H1 (cell line): Measurements from ENCODE around the gene FAM169A. TPM values are rescaled to one million over a fixed set of nuclear protein-coding genes. Genes with fewer than 3 reads are reported as not detected.
A peak's percentile ranks its signal among the peaks of the same experiment; 100 is the strongest.

ENCODE experiments used
- CTCF ChIA-PET: fragments of 300-600 bp; sonication (Branson Sonifier 250); formaldehyde crosslinking; loops from one replicate; lab custom pipeline; 2021; ENCODE audit not compliant: partially characterized antibody; lab: Charles Lee
- POLR2A ChIA-PET: fragments of 300-600 bp; sonication (Branson Sonifier 250); formaldehyde crosslinking; loops from one replicate; lab custom pipeline; 2021; ENCODE audit warnings: inconsistent platforms; ENCODE audit not compliant: partially characterized antibody; lab: Charles Lee
- DNase-seq, 2 experiments: peaks; one replicate each; pipeline versions ENCODE4 v3.0.0 to v3.0.0-alpha.2; 2010 to 2022; ENCODE audit warnings: low spot score in 2 of 2, low read depth in 1 of 2, mixed read lengths in 1 of 2
- FAIRE-seq: peaks from 2 replicates; lab custom pipeline; 2011; peaks lifted over from hg19 to GRCh38; lab: Jason Lieb, UNC
- H2AFZ ChIP-seq: 2 replicates; pipeline ENCODE4 v1.8.1; 2012; ENCODE audit warnings: low read length, inconsistent platforms
- H2AK5ac ChIP-seq: 2 replicates; pipeline ENCODE4 v1.6.1; 2013; ENCODE audit warnings: low read depth, low read length
- H2BK120ac ChIP-seq: replicated peaks from 2 replicates; pipeline ENCODE3; 2013; ENCODE audit warnings: low read depth, low read length, inconsistent platforms
- H2BK12ac ChIP-seq: 2 replicates; pipeline ENCODE4 v1.6.1; 2013; ENCODE audit warnings: low read depth, low read length
- H2BK15ac ChIP-seq: 2 replicates; pipeline ENCODE4 v1.6.1; 2013; ENCODE audit warnings: low read length
- H2BK20ac ChIP-seq: 2 replicates; pipeline ENCODE4 v1.6.1; 2013; ENCODE audit warnings: low read length
- H2BK5ac ChIP-seq: 2 replicates; pipeline ENCODE4 v1.6.1; 2013; ENCODE audit warnings: low read depth, low read length
- H3K14ac ChIP-seq: 2 replicates; pipeline ENCODE4 v1.6.1; 2013; ENCODE audit warnings: inconsistent platforms; ENCODE audit not compliant: insufficient read length
- H3K18ac ChIP-seq: 2 replicates; pipeline ENCODE4 v1.6.1; 2013; ENCODE audit warnings: low read length; ENCODE audit errors: extremely low read depth
- H3K23ac ChIP-seq: 2 replicates; pipeline ENCODE4 v1.6.1; 2013; ENCODE audit warnings: inconsistent platforms; ENCODE audit not compliant: insufficient read length
- H3K23me2 ChIP-seq: 2 replicates; pipeline ENCODE4 v1.6.1; 2013; ENCODE audit warnings: low read depth, low read length
- H3K27ac ChIP-seq: 2 replicates; pipeline ENCODE4 v1.6.1; 2011; ENCODE audit warnings: low read depth, low read length, inconsistent platforms
- H3K27me3 ChIP-seq, 4 experiments: replicated peaks in 1 of 4; 1 replicate in 1 of 4; 2 replicates in 3 of 4; pipeline versions ENCODE4 v1.6.1 to v1.8.1; 2011 to 2013; ENCODE audit warnings: low read length in 3 of 4, mild to moderate bottlenecking in 3 of 4, inconsistent platforms in 2 of 4, mixed read lengths in 2 of 4, moderate library complexity in 1 of 4; ENCODE audit not compliant: control insufficient read depth in 3 of 4, insufficient read depth in 3 of 4; ENCODE audit errors: extremely low read depth in 1 of 4
- H3K36me3 ChIP-seq, 4 experiments: 2 replicates each; pipeline versions ENCODE4 v1.6.1 to v1.8.1; 2011 to 2013; ENCODE audit warnings: mild to moderate bottlenecking in 4 of 4, low read length in 3 of 4, moderate library complexity in 2 of 4, control low read depth in 1 of 4, inconsistent platforms in 1 of 4; ENCODE audit not compliant: insufficient read depth in 4 of 4, control insufficient read depth in 2 of 4
- H3K4ac ChIP-seq: replicated peaks from 2 replicates; pipeline ENCODE3; 2013; ENCODE audit warnings: low read length, low read depth, mixed read lengths, inconsistent platforms; ENCODE audit not compliant: insufficient read length
- H3K4me1 ChIP-seq, 4 experiments: replicated peaks in 1 of 4; 1 replicate in 1 of 4; 2 replicates in 3 of 4; pipeline versions ENCODE4 v1.6.1 to v1.8.1; 2011 to 2013; ENCODE audit warnings: low read length in 3 of 4, inconsistent platforms in 2 of 4, mixed read lengths in 1 of 4; ENCODE audit not compliant: insufficient read depth in 4 of 4, control insufficient read depth in 3 of 4
- H3K4me2 ChIP-seq, 2 experiments: 2 replicates each; pipeline versions ENCODE4 v1.6.1 to v1.8.1; 2011 to 2013; ENCODE audit warnings: low read depth in 2 of 2, low read length in 2 of 2, control low read depth in 1 of 2, inconsistent platforms in 1 of 2, mild to moderate bottlenecking in 1 of 2; ENCODE audit not compliant: insufficient read depth in 1 of 2
- H3K4me3 ChIP-seq, 4 experiments: fragments of 200-600, 300-600 bp in 1 of 4; sonication (generic), shearing (Covaris generic), sonication (Bioruptor Twin) in 1 of 4; 2 replicates each; pipeline versions ENCODE4 v1.5.1 to v1.8.1; 2011 to 2016; ENCODE audit warnings: low read length in 4 of 4, low read depth in 3 of 4, control low read depth in 2 of 4, inconsistent platforms in 2 of 4, mild to moderate bottlenecking in 2 of 4, mixed read lengths in 1 of 4, moderate library complexity in 1 of 4; ENCODE audit not compliant: insufficient read depth in 2 of 4; ENCODE audit errors: extremely low read depth in 1 of 4
- H3K56ac ChIP-seq: replicated peaks from 2 replicates; pipeline ENCODE3; 2013; ENCODE audit warnings: low read depth, mild to moderate bottlenecking, mixed read lengths, low read length, inconsistent platforms; ENCODE audit not compliant: insufficient read length
- H3K79me1 ChIP-seq: 2 replicates; pipeline ENCODE4 v1.6.1; 2013; ENCODE audit warnings: low read depth, low read length, control low read depth
- H3K79me2 ChIP-seq, 2 experiments: 2 replicates each; pipeline versions ENCODE4 v1.6.1 to v1.8.1; 2012 to 2013; ENCODE audit warnings: low read length in 2 of 2, mild to moderate bottlenecking in 2 of 2, inconsistent platforms in 1 of 2; ENCODE audit not compliant: insufficient read depth in 2 of 2, control insufficient read depth in 1 of 2
- H3K9ac ChIP-seq, 4 experiments: replicated peaks in 1 of 4; 1 replicate in 1 of 4; 2 replicates in 3 of 4; pipeline versions ENCODE4 v1.6.1 to v1.8.1; 2011 to 2013; ENCODE audit warnings: low read depth in 3 of 4, low read length in 3 of 4, control low read depth in 2 of 4, mild to moderate bottlenecking in 2 of 4, moderate library complexity in 2 of 4, inconsistent platforms in 1 of 4; ENCODE audit errors: extremely low read depth in 1 of 4
- H3K9me3 ChIP-seq, 2 experiments: 2 replicates each; pipeline versions ENCODE4 v1.6.1 to v1.8.1; 2012 to 2013; ENCODE audit warnings: mild to moderate bottlenecking in 2 of 2, moderate library complexity in 2 of 2, control low read depth in 1 of 2, inconsistent platforms in 1 of 2, low read depth in 1 of 2, low read length in 1 of 2, mixed read lengths in 1 of 2; ENCODE audit not compliant: insufficient read depth in 2 of 2
- H4K20me1 ChIP-seq, 2 experiments: replicated peaks in 1 of 2; 2 replicates each; pipeline versions ENCODE3 to v1.8.1; 2011 to 2013; ENCODE audit warnings: inconsistent platforms in 2 of 2, low read length in 2 of 2, mild to moderate bottlenecking in 1 of 2; ENCODE audit not compliant: insufficient read depth in 2 of 2, control insufficient read depth in 1 of 2
- H4K5ac ChIP-seq: 2 replicates; pipeline ENCODE4 v1.6.1; 2013; ENCODE audit warnings: low read length, low read depth, mixed read lengths, inconsistent platforms; ENCODE audit not compliant: insufficient read length
- H4K8ac ChIP-seq: 2 replicates; pipeline ENCODE4 v1.8.0; 2013; ENCODE audit warnings: mild to moderate bottlenecking, moderate library complexity, low read length, inconsistent platforms; ENCODE audit not compliant: insufficient read depth; ENCODE audit errors: extremely low read depth
- H4K91ac ChIP-seq: replicated peaks from 2 replicates; pipeline ENCODE3; 2013; ENCODE audit warnings: low read length, mixed read lengths, inconsistent platforms; ENCODE audit not compliant: insufficient read length
- BCL11A ChIP-seq, 2 experiments: IDR thresholded peaks; one replicate each; pipeline ENCODE4 v1.6.1; 2011; ENCODE audit warnings: low read depth in 2 of 2, low read length in 2 of 2, mild to moderate bottlenecking in 2 of 2
- JUND ChIP-seq: IDR thresholded peaks from 2 replicates; pipeline ENCODE4 v1.6.1; 2011; ENCODE audit warnings: mild to moderate bottlenecking, improper control_type of control experiment, low read length
- POU5F1 ChIP-seq: IDR thresholded peaks from 2 replicates; pipeline ENCODE4 v1.6.1; 2011; ENCODE audit warnings: low read depth, mild to moderate bottlenecking, low read length, moderate library complexity
- SP2 ChIP-seq: IDR thresholded peaks from 2 replicates; pipeline ENCODE4 v1.6.1; 2012; ENCODE audit warnings: mild to moderate bottlenecking, low read length, inconsistent platforms
- SP4 ChIP-seq: IDR thresholded peaks from 2 replicates; pipeline ENCODE4 v1.6.1; 2012; ENCODE audit warnings: low read length, inconsistent platforms
- SRF ChIP-seq: IDR thresholded peaks from 2 replicates; pipeline ENCODE4 v1.6.1; 2011; ENCODE audit warnings: mild to moderate bottlenecking, low read depth, low read length, moderate library complexity
- TAF1 ChIP-seq: IDR thresholded peaks from 2 replicates; pipeline ENCODE4 v1.6.1; 2011; ENCODE audit warnings: mild to moderate bottlenecking, low read depth, low read length
- YY1 ChIP-seq: IDR thresholded peaks from 2 replicates; pipeline ENCODE4 v1.6.1; 2011; ENCODE audit warnings: low read depth, mild to moderate bottlenecking, low read length
- WGBS, 2 experiments: shearing (Covaris generic) in 1 of 2; methylation state at CpG; one replicate each; pipeline versions ENCODE4 v1.1.6 to v1.1.7; 2013 to 2015; ENCODE audit warnings: low lambda C conversion rate in 2 of 2, mixed read lengths in 2 of 2, inconsistent platforms in 1 of 2, low coverage in 1 of 2, missing lambda C conversion rate in 1 of 2; ENCODE audit not compliant: insufficient replicate concordance in 2 of 2, insufficient coverage in 1 of 2, insufficient read length in 1 of 2; ENCODE audit errors: extremely low coverage in 1 of 2, missing lambda C conversion rate in 1 of 2; 5-methylcytosine and 5-hydroxymethylcytosine counted together
- polyA plus RNA-seq, 7 experiments: library from polyadenylated mRNA; depleted of rRNA in 3 of 7; stranded (reverse) in 5 of 7; unstranded in 2 of 7; fragments of >200 nt in 5 of 7; fragments of 200-250 nt in 2 of 7; gene quantifications; 1 replicate in 5 of 7; 2 replicates in 1 of 7; 4 replicates in 1 of 7; pipeline versions ENCODE4 v1.2.1 to v1.2.3, GENCODE V29; 2011 to 2013; ENCODE audit warnings: missing spikeins in 2 of 7, mixed read lengths in 2 of 7
- total RNA-seq: library from RNA; stranded (reverse); fragmentation: NEBNext Ultra II Directional; extraction: Animal tissue kit (Norgen Biotek cat#: 25700); gene quantifications from 2 replicates; pipeline ENCODE4 v1.2.1, GENCODE V29; 2021
- TF ChIP-seq, protein P1 (sequence below): IDR thresholded peaks from 2 replicates; pipeline ENCODE4 v1.6.1; 2012; ENCODE audit warnings: low read length, inconsistent platforms

FAM169A gene
- total and polyA plus RNA-seq, 2 of the 8 experiments (the other 6 are each of a cell fraction or from before 2014, with no cell fraction given): 12.6 to 83.1 TPM

DNA sequence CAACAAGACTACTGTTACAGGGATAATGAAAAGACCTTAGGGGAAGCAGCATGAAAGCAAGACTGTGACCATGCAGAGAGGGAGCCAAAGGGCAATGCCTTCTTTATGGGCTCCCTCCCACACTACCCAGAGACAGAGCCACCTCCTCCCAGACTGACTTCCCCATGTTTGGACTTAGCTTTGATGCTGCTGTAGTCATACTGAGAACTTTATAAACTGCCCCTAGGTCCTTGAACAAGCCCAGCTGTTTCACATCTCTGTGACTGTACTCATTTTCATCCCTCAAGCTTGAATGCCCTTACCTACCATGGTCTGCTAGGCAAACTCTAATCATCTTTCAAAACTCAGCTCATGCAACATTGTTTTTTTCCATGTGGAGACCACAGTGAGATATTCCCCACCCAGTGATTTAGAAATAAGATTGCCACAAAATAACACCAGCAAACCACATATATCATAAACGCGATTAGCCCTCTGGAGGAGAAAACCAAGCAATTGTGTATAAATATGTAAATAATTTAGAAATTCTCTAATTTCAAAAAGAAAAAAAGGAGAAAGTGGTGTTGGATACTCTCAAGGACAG, 23.4 kb upstream of the FAM169A start:
- no peak overlapping the region for H3K4me2 ChIP-seq
- H3K23me2 ChIP-seq: no peaks in the 10 kb centered on the region; the same call in 1 of the 2 replicates
- 0 out of 2 replicates have a peak overlapping the region, but pooled peaks have one; percentile 53 for H2BK20ac ChIP-seq
- H3K56ac ChIP-seq: no peak overlapping the region
- no peak overlapping the region for H3K23ac ChIP-seq
- H2BK120ac ChIP-seq: peak overlapping the region; percentile 62
- 95% methylated on average over 2 of the region's 2 CpGs; no CpG with 5 or more reads in 1 of the 2 experiments for WGBS, 2 experiments
- CTCF ChIA-PET: interaction anchor here (1.0 to 1.7 kb wide), 6 partner anchors 11 to 124 kb away, joined by 3 to 8 read pairs (median 4); no protein-coding TSS in a partner anchor
- no peak overlapping the region for H3K18ac ChIP-seq
- H3K4me3 ChIP-seq: no peak overlapping the region
- TF ChIP-seq JUND (no peak), SP2 (no peak), YY1 (no peak), BCL11A (IDR thresholded peaks at IDR 0.05; ENCODE audit: low read depth in 2 of 2, low read length in 2 of 2) (no peak), TAF1 (no peak), SRF (no peak), POU5F1 (no peak), SP4 (no peak)
- TF ChIP-seq, protein P1, sequence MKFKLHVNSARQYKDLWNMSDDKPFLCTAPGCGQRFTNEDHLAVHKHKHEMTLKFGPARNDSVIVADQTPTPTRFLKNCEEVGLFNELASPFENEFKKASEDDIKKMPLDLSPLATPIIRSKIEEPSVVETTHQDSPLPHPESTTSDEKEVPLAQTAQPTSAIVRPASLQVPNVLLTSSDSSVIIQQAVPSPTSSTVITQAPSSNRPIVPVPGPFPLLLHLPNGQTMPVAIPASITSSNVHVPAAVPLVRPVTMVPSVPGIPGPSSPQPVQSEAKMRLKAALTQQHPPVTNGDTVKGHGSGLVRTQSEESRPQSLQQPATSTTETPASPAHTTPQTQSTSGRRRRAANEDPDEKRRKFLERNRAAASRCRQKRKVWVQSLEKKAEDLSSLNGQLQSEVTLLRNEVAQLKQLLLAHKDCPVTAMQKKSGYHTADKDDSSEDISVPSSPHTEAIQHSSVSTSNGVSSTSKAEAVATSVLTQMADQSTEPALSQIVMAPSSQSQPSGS: no peak
- peak overlapping the region; percentile 18 for H2AFZ ChIP-seq
- no peaks in the 10 kb centered on the region for H3K79me1 ChIP-seq
- H3K14ac ChIP-seq: no peak overlapping the region
- no peaks in the 10 kb centered on the region for H3K36me3 ChIP-seq
- no peak overlapping the region for H3K4ac ChIP-seq
- H4K91ac ChIP-seq: no peak overlapping the region
- peak overlapping the region; percentile 52; the same call in 1 of the 2 replicates for H2BK12ac ChIP-seq
- H2BK15ac ChIP-seq: no peak overlapping the region
- DNase-seq (no peak), FAIRE-seq (no peak)
- no peak overlapping the region for H4K5ac ChIP-seq
- no peak overlapping the region for H2AK5ac ChIP-seq
- H2BK5ac ChIP-seq: no peak overlapping the region
- H4K20me1 ChIP-seq: no peaks in the 10 kb centered on the region
- H3K79me2 ChIP-seq: no peaks in the 10 kb centered on the region
- no peak overlapping the region for H4K8ac ChIP-seq
- no peak overlapping the region; the same call in 1 of the 2 replicates for H3K27ac ChIP-seq
- H3K9me3 ChIP-seq: peaks cover 0 to 3% of the 10 kb centered on the region in 2 experiments; a peak in 2 of 4 replicates
- POLR2A ChIA-PET: interaction anchor here (1.4 kb wide), 1 partner anchor 24 kb away, joined by 5 read pairs; no protein-coding TSS in a partner anchor
- no peak overlapping the region for H3K9ac ChIP-seq
- H3K27me3 ChIP-seq: no peaks in the 10 kb centered on the region
- H3K4me1 ChIP-seq: peaks cover 0 to 6% (median 0%) of the 10 kb centered on the region in 4 experiments; a peak in 2 of 7 replicates
